HG03432 (cell line): ENCODE data around the gene SH3D21.

Source experiments
- ATAC-seq: cut with Tn5 transposase; IDR thresholded peaks from one replicate; pipeline ENCODE4 v1.9.1; 2021; ENCODE audit warnings: mild to moderate bottlenecking, moderate library complexity; ENCODE audit not compliant: unreplicated experiment

SH3D21 gene

GRCh38 chr1:36354486-36354885, 48.3 kb downstream of the SH3D21 start:
- no peak for ATAC-seq

- no peak for ATAC-seq
These were observed 49.6 kb downstream of the SH3D21 start for GRCh38 chr1:36355811-36356210.

GRCh38 chr1:36358514-36359084, 52.4 kb downstream of the SH3D21 start:
- ATAC-seq, result no peak

- ATAC-seq, result no peak
These were observed 53.2 kb downstream of the SH3D21 start for GRCh38 chr1:36359383-36359782.

- ATAC-seq, result no peak
These were observed 53.9 kb downstream of the SH3D21 start for GRCh38 chr1:36359911-36360550.

GRCh38 chr1:36365381-36365780, 59.2 kb downstream of the SH3D21 start:
- no peak for ATAC-seq

- no peak for ATAC-seq
These were observed 60.0 kb downstream of the SH3D21 start for GRCh38 chr1:36366091-36366661.

- no peak for ATAC-seq
These were observed 60.9 kb downstream of the SH3D21 start for GRCh38 chr1:36367066-36367465.

- no peak for ATAC-seq
These were observed 61.6 kb downstream of the SH3D21 start for GRCh38 chr1:36367798-36368197.

GRCh38 chr1:36369061-36369861, 63.1 kb downstream of the SH3D21 start:
- ATAC-seq, result no peak
